Body of pancreas (tissue), 4 donors: ENCODE data around the gene ERBB2. TPM values are rescaled to one million over a fixed set of nuclear protein-coding genes. Genes with fewer than 3 reads are reported as not detected.
A peak's percentile ranks its signal among the peaks of the same experiment; 100 is the strongest.

Source experiments
- ATAC-seq: fragments of 150-250 bp; one replicate; pipeline ENCODE4 v1.9.1; 2016
- DNase-seq, 4 donors: peaks; one replicate each; pipeline ENCODE4 v3.0.0-alpha.2; 2019
- H3K27ac ChIP-seq, 4 donors: fragments of 200-600 bp; sonication (generic); 1 replicate in 3 of 4; 2 replicates in 1 of 4; pipeline versions ENCODE4 v1.5.1 to v1.6.1; 2016 to 2019; ENCODE audit warnings: mild to moderate bottlenecking in 1 of 4, mixed read lengths in 1 of 4, moderate library complexity in 1 of 4
- H3K27me3 ChIP-seq, 2 donors: fragments of 200-600 bp; sonication (generic); one replicate each; pipeline ENCODE4 v1.6.0; 2016; ENCODE audit warnings: mild to moderate bottlenecking in 1 of 2
- H3K36me3 ChIP-seq, 2 donors: fragments of 200-600 bp; sonication (generic); replicated peaks in 1 of 2; 2 replicates each; pipeline ENCODE4 v1.5.1; 2016; ENCODE audit warnings: low read depth in 2 of 2; ENCODE audit not compliant: insufficient read depth in 1 of 2
- H3K4me1 ChIP-seq: fragments of 200-600 bp; sonication (generic); one replicate; pipeline ENCODE4 v1.6.0; 2016
- H3K4me3 ChIP-seq, 2 donors: fragments of 200-600 bp; sonication (generic); 1 replicate in 1 of 2; 2 replicates in 1 of 2; pipeline ENCODE4 v1.5.1; 2016 to 2019
- H3K9me3 ChIP-seq, 3 donors: fragments of 200-600 bp; sonication (generic); 1 replicate in 2 of 3; 2 replicates in 1 of 3; pipeline ENCODE4 v1.5.1; 2016
- POLR2A ChIP-seq, 3 donors: fragments of 450-650 bp; IDR thresholded peaks; one replicate each; pipeline ENCODE4 v1.6.1; 2016; ENCODE audit warnings: antibody characterized with exemption in 3 of 3, mild to moderate bottlenecking in 2 of 3
- WGBS, 2 donors: methylation state at CpG; one replicate each; pipeline ENCODE4 v1.1.5; 2017; 5-methylcytosine and 5-hydroxymethylcytosine counted together
- intact Hi-C: fragments of 100-400 bp; cut with DNase I; formaldehyde crosslinking; loops from one replicate; pipeline ENCODE4 v1.15.1; 2023
- total RNA-seq, 2 donors: library from RNA; depleted of rRNA; stranded (reverse); fragments of >200 nt; gene quantifications; one replicate each; pipeline ENCODE4 v1.1.0, GENCODE V29; 2016
- TF ChIP-seq, protein P1 (sequence below), 7 experiments: fragments of 450-650 bp in 4 of 7; fragments of 200-600 bp in 3 of 7; sonication (generic) in 3 of 7; IDR thresholded peaks; one replicate each; pipeline ENCODE4 v1.5.1; 2016 to 2019; ENCODE audit warnings: antibody characterized with exemption in 7 of 7

Gene ERBB2
- total RNA-seq, 2 donors from 2014 or later, result 52.4 to 65.3 TPM

DNA sequence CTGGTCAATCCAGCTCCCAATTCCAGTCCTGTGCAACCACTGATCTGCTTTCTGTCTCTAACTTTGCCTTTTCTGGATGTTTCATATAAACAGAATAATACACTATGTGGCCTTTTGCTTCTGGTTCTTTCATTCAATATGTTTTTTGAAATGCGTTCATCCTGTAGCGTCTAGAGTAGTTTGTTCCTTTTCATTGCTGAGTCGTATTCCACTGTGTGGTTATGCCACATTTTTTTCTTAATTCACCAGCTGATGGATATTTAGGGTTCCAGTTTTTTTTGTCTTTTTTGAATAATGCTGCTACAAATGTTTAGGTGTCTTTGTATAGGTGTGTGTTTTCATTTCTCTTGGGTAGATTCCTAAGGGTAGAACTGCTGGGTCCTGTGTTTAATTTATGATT, 32.7 kb downstream of the ERBB2 start:
- intact Hi-C loops, result no loop called here

DNA sequence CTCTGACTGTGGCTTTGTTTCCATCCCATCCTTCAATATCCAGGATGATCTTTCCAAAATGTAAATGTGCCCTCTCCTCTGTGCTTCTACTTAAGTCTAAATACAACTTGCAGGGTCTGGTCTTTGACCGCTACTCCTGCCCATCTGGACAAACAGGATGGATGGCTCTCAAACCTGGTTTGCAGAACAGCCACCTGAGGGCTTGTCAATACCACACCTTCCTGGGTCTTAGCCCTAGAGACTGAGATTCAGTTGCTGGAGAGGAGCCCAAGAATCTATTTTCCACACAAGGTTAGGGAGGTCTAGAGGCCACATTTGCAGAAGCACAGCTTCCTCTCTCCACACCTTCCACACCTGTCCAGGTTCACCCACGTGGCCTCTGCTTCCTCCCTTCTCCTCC, 36.0 kb downstream of the ERBB2 start:
- intact Hi-C loops, result no loop called here
- ATAC-seq, result no peak
- Histone ChIP-seq H3K4me1 (peaks cover 25% of the 10 kb centered on the region), H3K27ac (peak overlapping the region in 2 of 4 donors; percentile 95 to 98), H3K27me3 (no peaks in the 10 kb centered on the region), H3K4me3 (no peak overlapping the region), H3K36me3 (no peaks in the 10 kb centered on the region), H3K9me3 (no peaks in the 10 kb centered on the region)
- DNase-seq, result no peak
- 76 to 81% methylated on average over 2 of the region's 2 CpGs for WGBS, 2 donors
- no peak for TF ChIP-seq POLR2A (IDR thresholded peaks at IDR 0.05)
- TF ChIP-seq, protein P1, sequence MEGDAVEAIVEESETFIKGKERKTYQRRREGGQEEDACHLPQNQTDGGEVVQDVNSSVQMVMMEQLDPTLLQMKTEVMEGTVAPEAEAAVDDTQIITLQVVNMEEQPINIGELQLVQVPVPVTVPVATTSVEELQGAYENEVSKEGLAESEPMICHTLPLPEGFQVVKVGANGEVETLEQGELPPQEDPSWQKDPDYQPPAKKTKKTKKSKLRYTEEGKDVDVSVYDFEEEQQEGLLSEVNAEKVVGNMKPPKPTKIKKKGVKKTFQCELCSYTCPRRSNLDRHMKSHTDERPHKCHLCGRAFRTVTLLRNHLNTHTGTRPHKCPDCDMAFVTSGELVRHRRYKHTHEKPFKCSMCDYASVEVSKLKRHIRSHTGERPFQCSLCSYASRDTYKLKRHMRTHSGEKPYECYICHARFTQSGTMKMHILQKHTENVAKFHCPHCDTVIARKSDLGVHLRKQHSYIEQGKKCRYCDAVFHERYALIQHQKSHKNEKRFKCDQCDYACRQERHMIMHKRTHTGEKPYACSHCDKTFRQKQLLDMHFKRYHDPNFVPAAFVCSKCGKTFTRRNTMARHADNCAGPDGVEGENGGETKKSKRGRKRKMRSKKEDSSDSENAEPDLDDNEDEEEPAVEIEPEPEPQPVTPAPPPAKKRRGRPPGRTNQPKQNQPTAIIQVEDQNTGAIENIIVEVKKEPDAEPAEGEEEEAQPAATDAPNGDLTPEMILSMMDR (IDR thresholded peaks at IDR 0.05), result no peak

More for the DNA sequence above, 32.7 kb downstream of the ERBB2 start:
- Histone ChIP-seq H3K36me3 (no peaks in the 10 kb centered on the region), H3K27ac (no peak overlapping the region), H3K27me3 (no peaks in the 10 kb centered on the region), H3K4me3 (no peak overlapping the region), H3K9me3 (no peaks in the 10 kb centered on the region), H3K4me1 (peaks cover 29% of the 10 kb centered on the region)
- no peak for ATAC-seq
- DNase-seq, result no peak
- TF ChIP-seq, protein P1 (IDR thresholded peaks at IDR 0.05), result no peak
- TF ChIP-seq POLR2A (IDR thresholded peaks at IDR 0.05), result no peak
- 92 to 96% methylated on average over 3 of the region's 3 CpGs for WGBS, 2 donors

DNA sequence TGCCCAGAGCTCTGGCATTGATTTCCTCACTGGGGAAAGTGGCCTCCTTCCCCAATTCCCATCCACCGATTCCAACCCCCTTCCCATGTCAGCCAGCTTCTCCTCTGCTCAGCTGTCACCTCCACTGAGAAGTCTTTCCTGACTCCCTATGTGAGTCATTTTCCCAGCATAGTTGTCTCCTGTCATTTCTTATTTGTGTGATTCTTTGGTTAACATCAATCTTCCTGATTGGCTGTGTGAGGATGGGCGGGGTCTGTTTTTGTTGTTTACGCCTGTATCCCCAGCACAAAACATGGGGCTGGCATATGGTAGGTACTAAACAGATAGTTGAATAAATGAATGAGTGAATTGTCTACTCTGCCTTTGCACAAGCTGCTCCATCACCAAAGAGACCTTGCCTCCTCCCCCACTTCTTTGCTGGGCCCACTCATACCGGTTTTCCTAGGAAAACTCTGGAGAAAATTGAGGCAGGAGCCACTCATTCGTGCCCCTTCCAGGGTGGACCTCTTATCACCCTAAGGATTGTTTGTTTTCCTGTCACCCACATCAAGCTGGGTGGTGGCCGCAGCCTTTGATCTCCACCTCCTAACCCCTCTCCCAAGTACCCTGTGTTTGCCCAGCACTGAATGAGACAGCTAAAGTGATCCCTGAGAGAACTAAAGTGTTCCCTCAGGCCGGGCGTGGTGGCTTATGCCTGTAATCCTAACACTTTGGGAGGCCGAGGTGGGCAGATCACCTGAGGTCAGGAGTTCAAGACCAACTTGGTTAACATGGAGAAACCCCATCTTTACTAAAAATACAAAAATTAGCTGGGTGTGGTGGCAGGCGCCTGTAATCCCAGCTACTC, 36.7 kb downstream of the ERBB2 start:
- Histone ChIP-seq H3K4me1 (peaks cover 32% of the 10 kb centered on the region), H3K27ac (peak overlapping the region; percentile 95 to 99 (median 98)), H3K9me3 (no peaks in the 10 kb centered on the region), H3K27me3 (no peaks in the 10 kb centered on the region), H3K4me3 (no peak overlapping the region), H3K36me3 (no peaks in the 10 kb centered on the region)
- intact Hi-C loops, result no loop called here
- no peak for ATAC-seq
- 39 to 43% methylated on average over 10 of the region's 10 CpGs for WGBS, 2 donors
- TF ChIP-seq POLR2A (IDR thresholded peaks at IDR 0.05), result no peak
- TF ChIP-seq, protein P1 (IDR thresholded peaks at IDR 0.05), result no peak
- DNase-seq, result no peak

DNA sequence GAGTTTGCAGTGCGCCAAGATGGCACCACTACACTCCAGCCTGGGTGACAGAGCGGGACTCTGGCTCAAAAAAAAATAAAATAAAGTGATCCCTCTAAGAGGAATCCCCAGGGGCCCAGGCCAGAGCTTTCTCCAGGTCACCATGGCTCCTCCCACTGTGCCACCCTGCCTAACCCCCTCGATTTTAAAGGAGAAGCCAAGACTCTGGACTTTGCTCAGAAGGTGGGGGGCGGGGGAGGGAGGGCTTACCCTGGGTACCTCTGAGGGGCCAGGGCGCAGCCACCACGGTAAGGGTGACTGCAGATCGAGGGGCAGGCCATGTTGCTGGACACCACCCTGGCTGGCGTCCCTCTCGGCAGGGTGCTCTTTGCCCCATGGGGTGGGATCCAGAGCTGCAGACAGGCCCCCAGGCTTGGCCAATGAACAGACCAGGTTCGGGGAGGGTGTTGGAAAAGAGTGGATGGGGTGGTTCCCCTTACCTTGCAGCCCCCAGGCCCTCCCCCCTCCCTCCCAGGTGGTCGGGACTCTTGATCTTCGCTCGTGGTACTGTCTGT, 37.4 kb downstream of the ERBB2 start:
- peak overlapping the region in 1 of 2 donors; percentile 64 for H3K4me3 ChIP-seq
- no peaks in the 10 kb centered on the region for H3K27me3 ChIP-seq
- ATAC-seq, result peak; percentile 18
- WGBS, 2 donors, result 6 to 13% methylated on average over 12 to 13 of the region's 13 CpGs
- peaks cover 39% of the 10 kb centered on the region for H3K4me1 ChIP-seq
- peak; percentile 62 to 74 (median 70) for DNase-seq
- peak overlapping the region; percentile 95 to 99 (median 98) for H3K27ac ChIP-seq
- intact Hi-C loops, result no loop called here
- no peak for TF ChIP-seq POLR2A (IDR thresholded peaks at IDR 0.05)
- TF ChIP-seq, protein P1 (IDR thresholded peaks at IDR 0.05), result no peak
- no peaks in the 10 kb centered on the region for H3K9me3 ChIP-seq
- no peaks in the 10 kb centered on the region for H3K36me3 ChIP-seq
